GM12872 (cell line): ENCODE results near the gene CA9.

ENCODE experiments used
- TF ChIP-seq, protein P1 (sequence below): IDR thresholded peaks from 3 replicates; pipeline ENCODE4 v1.5.1; 2011; ENCODE audit warnings: low read depth, mild to moderate bottlenecking, low read length, moderate library complexity; ENCODE audit not compliant: insufficient read depth

Gene CA9

DNA sequence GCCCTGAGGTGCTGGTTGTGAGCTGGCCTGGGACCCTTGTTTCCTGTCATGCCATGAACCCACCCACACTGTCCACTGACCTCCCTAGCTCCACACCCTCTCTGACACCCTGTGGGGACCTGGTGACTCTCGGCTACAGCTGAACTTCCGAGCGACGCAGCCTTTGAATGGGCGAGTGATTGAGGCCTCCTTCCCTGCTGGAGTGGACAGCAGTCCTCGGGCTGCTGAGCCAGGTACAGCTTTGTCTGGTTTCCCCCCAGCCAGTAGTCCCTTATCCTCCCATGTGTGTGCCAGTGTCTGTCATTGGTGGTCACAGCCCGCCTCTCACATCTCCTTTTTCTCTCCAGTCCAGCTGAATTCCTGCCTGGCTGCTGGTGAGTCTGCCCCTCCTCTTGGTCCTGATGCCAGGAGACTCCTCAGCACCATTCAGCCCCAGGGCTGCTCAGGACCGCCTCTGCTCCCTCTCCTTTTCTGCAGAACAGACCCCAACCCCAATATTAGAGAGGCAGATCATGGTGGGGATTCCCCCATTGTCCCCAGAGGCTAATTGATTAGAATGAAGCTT lies 6.1 kb downstream of the CA9 start:
- TF ChIP-seq, protein P1, sequence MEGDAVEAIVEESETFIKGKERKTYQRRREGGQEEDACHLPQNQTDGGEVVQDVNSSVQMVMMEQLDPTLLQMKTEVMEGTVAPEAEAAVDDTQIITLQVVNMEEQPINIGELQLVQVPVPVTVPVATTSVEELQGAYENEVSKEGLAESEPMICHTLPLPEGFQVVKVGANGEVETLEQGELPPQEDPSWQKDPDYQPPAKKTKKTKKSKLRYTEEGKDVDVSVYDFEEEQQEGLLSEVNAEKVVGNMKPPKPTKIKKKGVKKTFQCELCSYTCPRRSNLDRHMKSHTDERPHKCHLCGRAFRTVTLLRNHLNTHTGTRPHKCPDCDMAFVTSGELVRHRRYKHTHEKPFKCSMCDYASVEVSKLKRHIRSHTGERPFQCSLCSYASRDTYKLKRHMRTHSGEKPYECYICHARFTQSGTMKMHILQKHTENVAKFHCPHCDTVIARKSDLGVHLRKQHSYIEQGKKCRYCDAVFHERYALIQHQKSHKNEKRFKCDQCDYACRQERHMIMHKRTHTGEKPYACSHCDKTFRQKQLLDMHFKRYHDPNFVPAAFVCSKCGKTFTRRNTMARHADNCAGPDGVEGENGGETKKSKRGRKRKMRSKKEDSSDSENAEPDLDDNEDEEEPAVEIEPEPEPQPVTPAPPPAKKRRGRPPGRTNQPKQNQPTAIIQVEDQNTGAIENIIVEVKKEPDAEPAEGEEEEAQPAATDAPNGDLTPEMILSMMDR, result no peak

DNA sequence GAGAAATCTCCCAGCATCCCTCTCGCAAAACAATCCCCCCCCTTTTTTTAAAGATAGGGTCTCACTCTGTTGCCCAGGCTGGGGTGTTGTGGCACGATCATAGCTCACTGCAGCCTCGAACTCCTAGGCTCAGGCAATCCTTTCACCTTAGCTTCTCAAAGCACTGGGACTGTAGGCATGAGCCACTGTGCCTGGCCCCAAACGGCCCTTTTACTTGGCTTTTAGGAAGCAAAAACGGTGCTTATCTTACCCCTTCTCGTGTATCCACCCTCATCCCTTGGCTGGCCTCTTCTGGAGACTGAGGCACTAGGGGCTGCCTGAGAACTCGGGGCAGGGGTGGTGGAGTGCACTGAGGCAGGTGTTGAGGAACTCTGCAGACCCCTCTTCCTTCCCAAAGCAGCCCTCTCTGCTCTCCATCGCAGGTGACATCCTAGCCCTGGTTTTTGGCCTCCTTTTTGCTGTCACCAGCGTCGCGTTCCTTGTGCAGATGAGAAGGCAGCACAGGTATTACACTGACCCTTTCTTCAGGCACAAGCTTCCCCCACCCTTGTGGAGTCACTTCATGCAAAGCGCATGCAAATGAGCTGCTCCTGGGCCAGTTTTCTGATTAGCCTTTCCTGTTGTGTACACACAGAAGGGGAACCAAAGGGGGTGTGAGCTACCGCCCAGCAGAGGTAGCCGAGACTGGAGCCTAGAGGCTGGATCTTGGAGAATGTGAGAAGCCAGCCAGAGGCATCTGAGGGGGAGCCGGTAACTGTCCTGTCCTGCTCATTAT lies 6.8 kb downstream of the CA9 start:
- TF ChIP-seq, protein P1, result no peak

DNA sequence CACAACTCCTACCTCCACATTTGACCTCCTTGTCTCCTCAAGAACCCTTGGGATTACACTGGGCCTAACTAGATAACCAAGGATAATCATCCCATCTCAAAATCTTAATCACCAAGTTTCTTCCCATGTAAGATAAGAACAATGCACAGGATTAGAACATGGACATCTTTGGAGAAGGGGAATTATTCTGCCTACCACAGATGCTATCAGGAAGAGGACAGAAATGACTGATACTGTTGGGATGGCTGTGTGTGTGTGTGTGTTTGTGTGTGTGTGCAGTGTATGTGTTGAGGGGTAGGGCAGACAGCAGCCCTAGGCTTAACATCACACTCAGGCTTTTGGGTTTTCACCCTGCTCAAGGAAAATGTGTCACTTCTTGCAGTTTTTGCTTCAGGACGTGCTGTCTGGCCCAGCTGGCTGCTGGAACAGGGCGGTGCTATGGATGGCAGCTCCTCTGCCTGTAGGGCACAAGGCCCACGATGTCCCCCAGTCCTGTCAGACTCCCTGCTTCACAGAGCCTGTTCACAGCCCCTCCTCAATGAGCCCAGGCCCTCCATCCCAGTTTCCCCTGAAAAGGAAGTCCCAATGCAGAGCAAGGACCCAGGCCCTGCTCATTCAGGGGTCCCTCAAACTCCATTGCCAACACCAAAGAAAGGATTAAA lies 7.7 kb downstream of the CA9 start:
- TF ChIP-seq, protein P1, result no peak

DNA sequence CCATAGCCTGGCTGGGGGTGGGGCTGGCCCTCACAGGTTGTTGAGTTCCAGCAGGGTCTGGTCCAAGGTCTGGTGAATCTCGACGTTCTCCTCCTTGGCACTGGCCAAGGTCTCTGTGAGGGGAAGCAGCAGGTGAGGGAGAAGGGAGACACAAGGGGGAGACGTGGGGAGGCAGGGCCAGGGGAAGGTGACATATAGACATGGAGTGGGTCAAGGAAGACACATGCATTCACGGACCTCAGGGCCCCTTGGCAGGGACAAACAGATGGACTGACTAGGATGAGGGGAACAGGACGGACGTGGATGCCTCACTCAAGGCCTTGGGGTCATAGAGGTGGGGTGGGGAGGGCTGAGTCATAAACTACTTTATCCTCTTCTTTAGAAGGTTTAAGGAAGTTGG lies 8.3 kb downstream of the CA9 start:
- TF ChIP-seq, protein P1, result no peak

DNA sequence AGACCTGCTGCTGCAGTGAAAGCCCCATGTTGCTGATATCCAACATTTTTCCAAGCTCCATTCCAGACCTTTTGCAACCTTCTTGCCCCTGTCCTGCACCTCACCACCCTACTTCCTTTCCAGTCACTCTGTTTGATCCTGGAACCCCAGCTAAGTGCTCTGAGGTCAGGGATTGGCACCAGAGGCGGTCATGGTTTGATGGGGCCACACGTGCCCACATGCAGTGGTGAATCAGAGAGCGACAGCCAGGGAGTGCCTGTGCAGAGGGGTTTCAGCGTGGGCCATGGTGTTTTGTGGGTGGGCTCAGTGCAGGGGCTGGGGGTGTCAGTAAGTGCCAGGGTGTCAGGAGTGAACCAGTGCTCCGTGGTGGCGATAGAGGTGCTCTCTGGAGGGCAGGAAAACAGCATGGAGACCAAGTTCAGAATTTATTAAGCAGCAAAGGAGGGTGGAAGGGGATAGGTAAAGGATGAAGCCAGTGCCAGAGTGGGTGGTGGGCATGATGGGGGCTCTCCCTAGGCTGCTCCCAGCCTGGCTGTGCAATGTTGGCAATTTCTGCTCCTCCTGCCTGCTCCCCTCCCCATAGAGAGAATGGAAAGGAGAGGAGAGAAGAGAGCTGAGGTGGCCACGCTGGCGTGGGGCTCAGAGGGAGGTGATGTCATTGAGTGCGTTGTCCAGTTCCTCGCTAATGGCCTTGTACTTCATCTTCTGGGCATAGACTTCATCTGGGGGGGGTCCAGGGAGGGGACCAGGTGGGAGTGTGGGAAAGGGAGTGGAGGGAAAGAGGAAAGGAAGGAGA lies 9.0 kb downstream of the CA9 start:
- TF ChIP-seq, protein P1, result no peak

DNA sequence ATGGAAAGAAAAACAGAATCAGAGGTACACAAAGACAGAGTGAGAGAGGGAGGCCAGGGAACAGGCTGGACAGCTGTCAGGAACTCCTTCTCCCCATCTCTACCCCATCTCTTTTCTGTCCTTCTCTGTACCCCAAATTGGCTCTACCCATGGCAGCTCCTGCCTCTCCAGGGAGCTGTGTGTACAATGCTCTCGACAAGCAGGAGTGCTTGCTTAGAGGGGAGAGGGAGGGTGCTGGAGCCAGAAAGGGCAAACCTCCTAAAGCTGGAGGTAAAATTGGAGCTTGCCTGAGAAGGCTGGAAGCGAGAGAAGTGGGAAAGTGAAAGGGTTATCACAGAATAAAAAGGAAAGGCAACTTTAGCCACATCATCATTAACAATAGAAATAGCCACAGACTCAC lies 9.6 kb downstream of the CA9 start:
- TF ChIP-seq, protein P1, result no peak

DNA sequence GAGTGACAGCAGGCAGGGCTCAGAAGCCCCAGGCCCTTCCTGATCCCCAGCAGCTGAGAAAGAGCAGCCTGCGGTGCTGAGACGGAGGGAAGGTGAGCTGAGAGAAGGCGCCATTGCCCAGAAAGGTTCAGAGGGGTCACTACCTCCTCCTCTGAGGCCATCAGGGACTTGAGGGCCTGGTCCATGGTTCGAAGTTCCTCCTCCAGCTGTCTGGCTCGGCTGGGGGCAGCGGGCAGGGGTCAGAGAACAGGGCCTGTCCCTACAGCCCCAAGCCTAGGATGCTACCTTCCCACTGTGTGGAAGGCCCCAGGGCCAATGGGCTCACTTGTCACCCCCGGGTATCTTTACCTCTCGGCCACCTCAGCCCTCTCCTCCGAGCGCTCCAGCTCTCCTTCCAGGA lies 11.2 kb downstream of the CA9 start:
- TF ChIP-seq, protein P1, result no peak
